HG03196 (cell line): ENCODE measurements around the gene RFLNA.

Experiments
- ATAC-seq: cut with Tn5 transposase; IDR thresholded peaks from one replicate; pipeline ENCODE4 v1.9.1; 2021; ENCODE audit not compliant: unreplicated experiment

Gene RFLNA

DNA sequence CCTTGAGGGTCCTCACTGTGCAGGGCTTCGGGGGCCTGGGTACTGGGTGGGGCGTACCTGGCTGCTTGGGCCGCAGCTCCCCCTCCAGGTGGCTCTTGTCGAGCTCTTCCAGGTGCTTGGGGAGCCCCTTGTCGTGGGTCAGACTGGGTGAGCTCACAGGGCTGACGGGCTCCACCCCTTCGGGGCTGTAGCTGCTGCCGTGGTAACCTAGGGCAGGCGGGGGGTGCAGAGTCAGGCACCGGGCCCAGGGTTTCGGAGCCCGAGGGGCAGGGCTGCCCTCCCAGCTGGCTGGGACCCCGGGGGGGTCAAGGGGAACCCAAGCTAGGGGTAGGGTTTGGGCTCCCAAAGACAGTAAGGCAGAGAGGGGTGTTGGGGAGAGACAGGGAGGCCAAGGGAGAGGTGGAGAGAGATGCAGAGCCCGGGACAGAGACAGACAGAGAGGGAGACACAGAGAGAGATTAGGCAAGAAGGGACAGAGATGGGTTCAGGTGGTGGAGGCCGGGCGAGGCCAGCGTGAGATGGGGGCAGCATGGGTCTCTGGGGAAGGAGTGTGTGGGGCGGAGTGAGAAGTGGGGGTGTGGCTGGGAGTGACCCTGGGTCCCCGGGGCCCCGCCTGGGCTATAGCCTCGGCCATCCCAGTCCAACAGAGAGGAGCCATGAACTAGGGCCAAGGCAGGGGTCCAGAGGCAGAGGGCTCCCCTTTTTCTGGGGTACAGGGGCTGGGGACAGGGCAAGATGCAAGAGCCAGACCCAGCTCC, 40.7 kb downstream of the RFLNA start:
- ATAC-seq = no peak

DNA sequence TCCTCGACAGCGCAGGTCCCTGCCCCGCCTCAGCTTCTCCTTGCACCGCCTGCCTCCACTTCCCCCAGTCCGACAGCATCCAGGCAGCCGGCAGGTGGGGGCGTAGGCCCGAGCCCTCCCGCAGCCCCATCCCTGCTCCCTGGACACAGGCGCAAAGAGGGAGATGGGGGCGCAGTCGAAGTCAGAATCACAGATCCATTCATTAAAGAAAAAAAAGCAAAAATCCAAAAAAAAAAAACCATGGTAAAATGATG, 41.2 kb downstream of the RFLNA start:
- ATAC-seq = no peak

DNA sequence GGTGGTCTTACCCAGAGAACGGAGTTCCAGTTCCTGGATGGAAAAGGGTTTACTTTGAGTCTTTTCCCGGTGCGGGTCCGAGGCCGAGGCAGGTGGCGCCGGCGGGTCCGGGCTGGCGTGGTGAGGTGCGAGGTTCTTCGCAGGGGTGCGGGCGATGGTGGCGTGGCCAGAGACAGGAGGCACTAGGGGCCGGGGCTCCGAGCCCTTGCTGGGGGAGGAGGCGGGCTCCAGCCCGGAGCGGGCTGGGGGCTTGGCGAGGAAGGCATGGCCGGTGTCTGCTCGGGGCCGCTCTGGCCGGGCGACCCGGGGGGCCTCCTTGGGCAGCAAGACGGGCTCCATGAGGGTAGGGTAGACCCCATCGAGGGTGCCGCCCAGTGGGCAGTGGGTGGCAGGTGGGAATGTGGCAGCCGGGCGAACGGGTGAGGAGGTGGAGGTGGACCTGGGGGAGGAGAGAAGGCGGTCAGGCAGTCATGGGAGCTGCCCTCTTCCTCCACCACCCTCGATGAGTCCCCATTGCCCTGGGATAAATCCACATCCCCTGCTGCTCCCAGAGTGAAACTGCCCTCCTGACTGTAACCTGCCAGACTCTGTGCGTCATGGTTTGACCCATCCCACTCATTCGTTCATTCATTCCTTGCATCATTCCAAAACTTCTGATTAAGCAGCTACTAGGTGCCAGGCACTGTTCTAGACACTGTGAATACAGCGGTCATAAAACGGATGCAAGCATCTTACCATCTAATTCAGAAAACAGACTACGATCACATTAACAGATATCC, 42.0 kb downstream of the RFLNA start:
- ATAC-seq = no peak

DNA sequence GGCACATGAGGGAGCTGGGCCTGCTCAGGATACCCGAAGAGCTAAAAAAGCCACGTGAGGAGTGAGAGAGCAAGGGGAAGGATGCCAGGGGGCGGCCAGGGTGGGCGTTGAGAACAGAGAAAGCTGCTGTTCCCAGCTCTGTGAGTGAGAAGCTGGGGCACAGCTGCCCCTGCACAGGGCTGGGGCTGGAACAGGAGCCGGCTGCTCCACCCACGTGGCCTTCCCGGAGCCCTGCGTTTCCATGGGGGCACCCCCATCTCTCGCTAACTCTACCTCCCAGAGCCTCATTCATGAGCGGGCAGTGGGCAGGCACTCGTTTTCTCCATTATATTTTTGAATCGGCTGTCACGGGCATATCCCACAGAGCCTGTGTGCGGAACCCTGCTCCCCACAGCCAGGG, 42.7 kb downstream of the RFLNA start:
- no peak for ATAC-seq

DNA sequence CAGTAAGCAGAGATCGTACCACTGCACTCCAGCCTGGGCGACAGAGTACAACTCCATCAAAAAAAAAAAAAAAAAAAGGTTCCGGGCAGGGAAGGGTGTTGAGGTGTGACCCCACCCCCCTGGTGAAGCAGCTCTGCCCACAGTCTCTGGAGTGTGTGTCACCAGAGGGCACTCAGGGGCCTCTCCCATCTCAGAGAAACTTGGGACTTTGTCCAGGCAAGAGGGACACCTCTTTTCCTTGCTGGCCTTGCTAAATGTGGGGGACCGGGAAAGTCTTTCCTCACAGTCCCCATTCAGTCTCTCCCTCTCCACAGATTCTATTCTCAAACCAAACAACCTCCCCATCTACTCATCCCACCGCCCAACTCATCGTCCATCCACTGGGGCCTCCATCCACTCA, 43.6 kb downstream of the RFLNA start:
- ATAC-seq = no peak

DNA sequence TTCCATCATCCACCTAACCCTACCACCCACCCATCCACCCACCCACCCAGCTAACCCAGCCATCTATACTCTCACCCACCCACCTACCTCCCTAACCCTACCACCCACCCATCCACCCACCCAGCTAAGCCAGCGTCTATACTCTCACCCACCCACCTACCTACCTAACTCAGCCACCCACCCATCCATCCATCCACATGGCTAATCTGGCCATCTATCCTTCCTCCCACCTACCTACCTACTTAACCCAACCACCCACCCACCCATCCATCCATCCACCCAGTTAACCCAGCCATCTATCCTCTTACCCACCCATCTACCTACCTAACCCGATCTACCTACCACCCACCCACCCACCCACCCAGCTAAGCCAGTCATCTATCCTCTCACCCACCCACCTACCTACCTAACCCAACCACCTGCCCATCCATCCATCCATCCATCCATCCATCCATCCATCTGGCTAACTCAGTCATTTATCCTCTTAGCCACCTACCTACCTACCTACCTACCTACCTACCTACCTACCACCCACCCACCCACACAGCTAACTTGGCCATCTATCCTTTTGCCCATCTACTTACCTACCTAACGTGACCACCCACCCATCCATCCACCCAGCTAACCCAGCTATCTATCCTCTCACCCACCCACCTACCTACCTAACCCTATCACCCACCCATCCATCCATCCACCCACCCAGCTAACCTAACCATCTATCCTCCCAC, 44.1 kb downstream of the RFLNA start:
- no peak for ATAC-seq

DNA sequence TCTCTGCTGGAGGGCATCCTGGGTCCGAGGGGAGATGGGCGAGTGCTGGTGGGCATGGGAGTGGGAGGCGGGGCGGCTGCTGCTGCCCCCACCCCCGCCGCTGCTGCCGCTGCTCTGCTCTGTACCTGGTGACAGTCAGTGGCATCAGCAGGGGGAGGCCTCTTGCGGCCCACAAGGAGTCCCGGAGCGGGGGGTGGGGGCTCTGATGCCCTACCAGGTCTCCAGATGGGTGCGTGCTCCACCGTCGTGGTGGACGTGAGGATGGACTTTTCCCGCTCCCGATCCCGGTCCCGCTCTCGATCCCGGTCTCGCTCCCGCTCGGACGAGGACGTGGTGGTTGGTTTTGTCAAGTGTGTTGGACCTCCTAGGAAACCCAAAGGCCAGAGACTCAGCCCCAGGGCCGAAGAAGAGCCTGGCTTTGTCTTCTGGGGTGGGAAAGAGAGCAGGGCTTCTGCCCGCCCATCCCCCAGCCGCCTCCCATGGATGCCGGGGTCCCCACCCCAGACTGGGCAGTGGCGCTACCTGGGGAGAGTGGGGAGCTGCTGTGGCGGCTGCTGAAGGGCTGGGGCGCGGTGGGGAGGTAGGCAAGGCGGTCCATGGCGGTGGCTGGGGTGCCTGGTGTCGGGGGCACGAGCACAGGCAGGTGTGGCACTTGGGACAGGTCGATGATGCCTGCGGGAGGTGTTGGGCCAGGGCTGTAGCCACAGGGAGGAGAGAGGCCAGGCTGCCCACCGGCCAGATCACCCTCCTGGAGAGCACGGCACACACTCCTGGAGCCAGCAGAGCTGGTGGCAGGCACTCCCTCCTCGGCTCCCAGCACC, 45.4 kb downstream of the RFLNA start:
- ATAC-seq = no peak

DNA sequence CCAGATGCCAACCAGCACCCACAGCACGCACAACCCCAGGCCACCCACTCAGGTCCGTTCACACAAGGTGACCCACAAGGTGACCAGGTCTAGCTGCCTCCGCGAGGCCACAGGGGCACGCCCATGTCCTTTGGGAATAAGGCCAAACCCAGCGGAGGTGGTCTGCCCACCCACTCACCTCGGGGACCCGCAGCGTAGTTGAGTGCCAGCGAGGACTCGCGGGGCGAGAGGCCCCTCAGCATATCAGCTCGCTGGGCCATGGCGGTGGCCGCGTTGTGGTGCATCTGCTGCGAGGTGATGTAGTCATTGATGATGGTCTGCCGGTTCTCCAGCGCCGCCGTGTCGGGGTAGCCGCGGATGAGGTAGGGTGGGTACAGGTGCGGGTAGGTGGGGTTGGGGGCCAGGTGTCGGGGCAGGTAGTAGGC, 46.8 kb downstream of the RFLNA start:
- no peak for ATAC-seq

DNA sequence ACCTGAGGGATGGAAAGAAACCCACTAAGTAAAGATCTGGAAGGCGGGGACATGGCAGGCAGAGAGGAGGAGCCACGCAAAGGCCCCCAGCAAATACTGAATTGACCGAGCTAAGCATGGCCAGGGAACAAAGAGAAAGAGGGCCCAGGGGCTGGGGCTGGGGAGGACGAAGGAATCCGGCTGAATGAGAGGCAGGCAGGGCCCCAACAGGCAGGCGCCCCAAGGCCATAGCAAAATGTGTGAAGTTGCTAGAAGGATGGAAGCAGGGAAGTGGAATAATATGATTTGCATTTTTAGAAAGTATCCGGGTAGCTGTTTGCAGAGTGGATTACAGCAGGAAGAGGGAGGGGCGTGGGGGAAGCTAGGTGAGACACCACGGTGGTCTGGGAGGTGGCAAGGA, 49.1 kb downstream of the RFLNA start:
- ATAC-seq = no peak

DNA sequence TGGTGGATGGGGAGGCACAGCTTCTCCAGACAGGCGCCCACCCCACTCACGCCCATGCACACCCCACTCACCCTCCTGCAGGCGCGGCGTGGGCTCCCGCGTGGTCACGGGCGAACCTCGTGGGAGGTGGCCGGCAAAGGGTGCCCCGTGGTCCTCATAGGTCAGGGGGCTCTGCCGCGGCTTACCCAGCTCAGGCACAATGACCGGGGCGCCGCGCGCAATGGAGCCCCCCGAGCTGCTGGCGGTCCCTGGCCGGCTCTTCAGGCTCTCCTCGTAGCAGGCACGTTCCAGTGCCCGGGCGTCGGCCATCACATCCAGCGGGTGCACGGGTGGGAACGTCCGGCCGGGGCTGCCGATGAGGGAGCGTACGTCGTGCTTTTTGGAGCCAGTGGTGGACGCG, 49.6 kb downstream of the RFLNA start:
- no peak for ATAC-seq

DNA sequence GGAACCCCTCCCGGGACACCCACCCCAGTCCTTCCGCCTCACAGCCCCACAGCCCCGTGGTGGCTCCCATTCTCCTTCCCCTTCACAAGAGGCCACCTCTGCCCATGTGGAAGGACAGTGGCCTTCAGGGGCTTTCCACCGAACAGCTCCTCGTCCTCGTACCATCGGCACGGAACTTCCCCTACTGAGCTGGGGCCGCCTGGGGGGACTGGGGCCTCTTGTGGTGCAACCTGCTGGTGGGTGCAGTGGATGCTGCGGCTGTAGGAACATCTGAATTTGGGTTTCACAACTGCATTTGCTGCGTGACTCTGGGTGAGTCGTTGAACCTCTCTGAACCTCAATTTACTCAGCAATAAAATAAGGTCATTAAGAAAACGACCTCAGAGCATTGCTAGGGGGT, 50.9 kb downstream of the RFLNA start:
- no peak for ATAC-seq

DNA sequence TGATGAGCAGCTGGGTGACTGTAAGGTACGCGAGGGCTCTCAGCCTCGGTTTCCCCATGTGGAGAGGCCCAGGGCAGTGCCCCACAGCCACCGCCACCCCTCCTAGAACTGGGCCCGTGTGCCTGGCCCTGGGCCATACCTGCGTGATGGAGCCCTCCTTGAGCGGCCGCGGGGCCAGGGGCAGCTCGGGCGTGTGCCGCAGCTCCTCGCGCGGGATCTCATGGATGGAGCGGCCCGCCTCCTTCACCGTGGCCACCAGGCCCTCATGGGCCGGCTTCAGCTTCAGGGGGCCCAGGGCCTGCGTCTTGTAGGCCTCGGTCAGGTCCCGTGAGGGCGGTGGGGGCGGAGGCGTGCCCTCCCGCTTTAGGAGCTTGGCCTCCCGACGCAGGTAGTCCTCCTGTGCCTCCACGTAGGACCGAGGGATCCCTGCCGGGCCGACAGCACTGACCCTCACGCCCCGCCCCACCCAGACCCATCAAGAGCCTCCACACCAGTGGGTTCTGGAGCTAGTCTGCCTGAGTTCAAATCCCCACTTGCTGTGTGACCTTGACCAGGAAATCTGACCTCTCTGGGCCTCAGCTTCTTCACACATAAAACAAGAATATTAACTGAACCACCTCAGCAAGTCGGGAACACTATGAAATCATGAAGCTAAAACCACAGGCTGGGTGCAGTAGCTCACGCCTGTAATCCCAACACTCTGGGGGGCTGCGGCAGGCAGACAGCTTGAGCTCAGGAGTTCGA, 51.7 kb downstream of the RFLNA start:
- no peak for ATAC-seq

DNA sequence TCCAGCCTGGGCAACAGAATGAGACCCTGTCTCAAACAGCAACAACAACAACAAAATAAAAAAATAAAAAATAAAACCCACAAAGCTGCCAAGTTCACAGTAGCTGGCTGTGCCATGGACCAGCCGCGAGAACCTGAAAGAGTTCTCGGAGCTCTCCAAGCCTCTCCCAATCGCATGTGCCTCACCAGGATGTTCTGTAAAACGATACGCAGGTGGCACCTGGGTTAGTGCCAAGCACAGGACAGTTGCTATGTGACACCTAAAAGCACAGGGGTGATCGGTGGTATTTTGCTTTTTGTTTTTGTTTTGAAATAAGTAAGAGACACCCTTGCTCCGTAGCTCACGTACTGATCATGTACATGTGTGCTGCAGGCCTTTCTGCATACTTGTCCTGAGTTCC, 52.4 kb downstream of the RFLNA start:
- no peak for ATAC-seq

DNA sequence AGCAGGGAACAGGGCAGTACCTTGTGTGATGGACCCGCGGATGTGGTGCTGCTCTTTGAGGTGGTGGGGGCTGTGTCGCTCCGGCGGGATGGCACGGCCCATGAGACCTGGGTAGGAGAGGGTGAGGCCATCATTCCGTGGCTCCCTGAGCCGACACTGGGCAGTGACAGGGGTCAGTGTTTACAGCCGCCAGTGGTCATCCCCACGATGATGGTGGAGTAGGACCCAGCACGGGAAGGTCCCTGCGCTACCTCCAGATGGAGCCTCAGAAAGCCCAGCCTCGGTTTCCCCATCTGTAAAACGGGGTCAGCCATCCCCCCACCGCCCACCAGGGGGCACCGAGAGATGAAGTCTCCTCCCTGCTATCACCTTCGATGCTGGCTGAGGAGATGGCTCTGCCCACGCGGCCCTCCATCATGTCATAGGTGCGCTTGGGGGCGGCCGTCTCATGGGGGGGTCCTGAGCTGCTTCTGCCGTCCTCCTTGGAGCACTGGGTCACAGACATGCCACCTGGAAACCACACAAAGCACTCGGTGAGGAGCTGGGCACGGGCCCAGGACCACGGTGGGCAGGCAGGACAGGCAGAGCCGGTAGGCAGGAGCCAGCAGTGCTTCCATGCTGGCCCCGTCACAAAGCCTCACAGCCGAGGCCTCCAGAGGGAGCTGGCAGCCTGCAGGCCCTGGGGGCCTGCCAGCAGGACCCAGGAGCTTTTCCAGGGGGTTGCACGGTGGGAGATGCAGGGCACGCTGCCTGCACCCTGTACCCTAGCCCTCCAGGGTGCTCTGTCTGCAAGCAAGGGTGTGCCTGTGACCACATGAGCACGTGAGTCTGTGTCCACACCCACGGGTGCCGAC, 53.1 kb downstream of the RFLNA start:
- ATAC-seq = no peak

DNA sequence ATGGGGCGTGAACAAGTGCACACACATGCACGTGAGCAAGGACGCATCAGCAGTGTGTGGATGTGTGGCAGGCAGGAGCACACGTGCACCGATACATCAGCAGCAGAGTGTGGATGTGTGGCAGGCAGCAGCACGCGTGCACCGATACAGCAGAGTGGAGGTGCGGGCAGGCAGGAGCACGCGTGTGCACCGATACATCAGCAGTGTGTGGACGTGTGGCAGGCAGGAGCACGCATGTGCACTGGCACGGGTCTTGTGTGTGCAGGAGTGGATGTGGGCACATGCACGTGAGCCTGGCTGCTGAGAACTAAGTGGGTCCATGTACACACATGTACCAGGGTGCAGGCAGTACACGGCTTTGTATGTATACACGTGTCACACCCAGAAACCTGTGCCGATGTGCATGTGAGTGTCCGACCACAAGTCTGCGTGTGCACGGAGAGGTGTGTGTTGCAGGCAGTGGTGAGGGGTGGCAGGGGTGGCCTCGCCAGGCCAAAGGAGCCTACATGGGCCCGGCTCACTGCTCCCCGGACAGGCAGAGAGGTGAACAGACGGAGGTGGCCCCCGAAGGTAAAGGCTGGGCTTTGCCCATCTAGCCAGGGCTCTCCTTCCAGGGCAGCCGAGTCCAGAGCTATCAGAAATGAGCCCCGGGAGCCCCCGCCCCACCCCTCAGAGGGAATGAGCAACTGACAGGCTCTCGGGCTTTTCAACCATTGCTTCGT, 53.9 kb downstream of the RFLNA start:
- no peak for ATAC-seq

DNA sequence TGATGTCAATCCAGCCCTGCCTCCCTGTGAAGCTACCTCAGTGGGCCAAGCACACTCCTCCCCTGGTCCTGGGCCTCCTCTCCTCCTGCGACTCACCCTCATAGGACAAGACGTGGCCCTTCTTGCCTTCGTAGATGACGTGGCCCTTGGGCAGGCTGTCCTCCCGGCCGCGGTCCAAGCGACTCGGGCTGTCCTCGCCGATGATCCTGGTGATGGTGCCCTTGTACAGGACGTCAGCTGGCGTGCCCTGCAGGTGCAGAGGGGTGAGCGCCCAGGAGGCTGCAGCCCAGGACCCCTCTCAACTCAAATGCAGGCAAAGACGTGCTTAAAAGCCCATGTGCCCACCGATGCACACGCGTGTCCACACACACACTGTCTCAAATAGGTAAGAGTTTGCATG, 55.6 kb downstream of the RFLNA start:
- ATAC-seq = no peak

DNA sequence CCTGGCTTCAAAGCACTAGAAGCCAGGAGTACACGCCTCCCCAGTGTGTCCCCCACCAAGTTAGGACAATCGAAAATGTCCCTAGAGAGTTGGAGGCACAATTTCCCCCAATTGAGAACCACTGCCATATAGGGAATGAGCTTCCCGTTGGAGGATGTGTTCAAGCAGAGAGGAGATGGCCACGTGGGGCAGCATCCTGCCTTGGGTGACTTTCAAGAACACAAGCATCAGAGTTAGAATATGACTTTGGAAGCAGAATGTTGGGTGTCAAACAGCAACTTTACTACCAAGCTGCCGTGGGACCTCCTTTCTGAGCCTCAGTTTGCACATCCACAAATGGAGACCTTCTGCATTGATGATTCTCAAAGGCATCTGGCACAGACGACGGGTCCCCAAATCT, 56.5 kb downstream of the RFLNA start:
- no peak for ATAC-seq

DNA sequence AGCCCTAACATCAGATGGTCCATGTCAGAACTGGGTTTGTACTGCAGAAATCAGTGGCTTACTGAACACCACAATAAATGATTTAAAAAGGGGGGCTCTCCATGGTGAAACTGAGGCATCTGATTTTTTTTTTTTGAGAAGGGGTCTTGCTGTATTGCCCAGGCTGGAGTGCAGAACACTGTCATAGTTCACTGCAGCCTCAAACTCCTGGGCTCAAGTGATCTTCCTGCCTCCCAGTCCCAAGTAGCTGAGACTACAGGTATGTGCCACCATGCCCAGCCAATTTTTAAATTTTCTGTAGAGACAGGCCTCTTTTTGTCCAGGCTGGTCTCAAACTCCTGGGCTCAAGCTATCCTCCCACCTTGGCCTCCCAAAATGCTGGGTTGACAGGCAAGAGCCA, 57.4 kb downstream of the RFLNA start:
- ATAC-seq = no peak

DNA sequence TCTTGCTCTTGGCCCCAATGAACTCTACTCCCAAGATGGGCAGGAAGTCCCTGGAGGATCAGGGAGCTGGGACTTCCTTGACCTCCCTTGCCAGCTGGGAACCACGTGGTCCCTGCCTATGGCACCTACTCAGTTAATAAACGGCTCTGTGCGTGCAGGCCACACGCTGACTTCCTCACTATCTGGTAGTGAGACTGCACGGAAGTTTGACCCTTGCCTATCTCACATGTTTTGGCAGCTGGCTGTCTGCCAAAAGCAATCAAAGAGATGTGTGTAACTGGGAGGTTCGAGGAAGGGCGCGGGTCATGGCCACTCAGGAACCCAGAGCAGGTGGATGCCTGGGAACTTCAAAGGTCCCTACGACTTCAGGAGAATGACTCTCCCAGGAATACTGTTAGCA, 57.9 kb downstream of the RFLNA start:
- no peak for ATAC-seq
